HG02623 (cell line): Measurements from ENCODE around the gene HSPB6.

ENCODE experiments used
- ATAC-seq: cut with Tn5 transposase; IDR thresholded peaks from one replicate; pipeline ENCODE4 v1.9.1; 2021; ENCODE audit warnings: moderate library complexity; ENCODE audit not compliant: unreplicated experiment

HSPB6 gene

DNA sequence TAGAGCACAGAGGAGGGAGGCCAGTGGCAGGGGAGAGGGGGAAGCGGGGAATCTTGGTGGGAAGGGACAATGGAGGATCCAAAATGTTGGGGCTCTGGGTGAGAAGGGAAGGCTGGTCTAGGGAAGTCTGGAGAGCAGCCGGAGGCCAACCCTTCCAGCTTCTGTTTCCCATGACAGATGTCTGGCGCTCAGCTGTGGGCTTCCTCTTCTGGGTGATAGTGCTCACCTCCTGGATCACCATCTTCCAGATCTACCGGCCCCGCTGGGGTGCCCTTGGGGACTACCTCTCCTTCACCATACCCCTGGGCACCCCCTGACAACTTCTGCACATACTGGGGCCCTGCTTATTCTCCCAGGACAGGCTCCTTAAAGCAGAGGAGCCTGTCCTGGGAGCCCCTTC lies 10.3 kb downstream of the HSPB6 start:
- ATAC-seq, result no peak

DNA sequence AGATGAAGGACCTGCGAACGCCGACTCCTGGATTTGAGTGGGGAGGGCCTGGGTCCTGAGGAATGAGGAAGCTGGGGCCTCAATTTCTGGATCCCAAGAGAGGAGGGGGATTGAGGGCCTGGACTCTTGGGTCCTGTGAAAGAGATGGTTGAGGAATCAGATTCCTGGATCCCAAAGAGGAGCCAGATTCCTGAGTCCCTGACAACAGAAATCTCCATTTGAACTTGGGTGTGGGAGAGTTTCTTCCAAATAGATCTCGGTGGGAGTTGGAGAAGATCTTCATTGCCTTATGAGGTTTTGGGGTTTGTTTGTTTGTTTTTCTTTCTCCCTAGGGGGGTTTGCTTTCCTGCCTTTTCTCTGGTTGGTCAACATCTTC lies 10.8 kb downstream of the HSPB6 start:
- no peak for ATAC-seq

DNA sequence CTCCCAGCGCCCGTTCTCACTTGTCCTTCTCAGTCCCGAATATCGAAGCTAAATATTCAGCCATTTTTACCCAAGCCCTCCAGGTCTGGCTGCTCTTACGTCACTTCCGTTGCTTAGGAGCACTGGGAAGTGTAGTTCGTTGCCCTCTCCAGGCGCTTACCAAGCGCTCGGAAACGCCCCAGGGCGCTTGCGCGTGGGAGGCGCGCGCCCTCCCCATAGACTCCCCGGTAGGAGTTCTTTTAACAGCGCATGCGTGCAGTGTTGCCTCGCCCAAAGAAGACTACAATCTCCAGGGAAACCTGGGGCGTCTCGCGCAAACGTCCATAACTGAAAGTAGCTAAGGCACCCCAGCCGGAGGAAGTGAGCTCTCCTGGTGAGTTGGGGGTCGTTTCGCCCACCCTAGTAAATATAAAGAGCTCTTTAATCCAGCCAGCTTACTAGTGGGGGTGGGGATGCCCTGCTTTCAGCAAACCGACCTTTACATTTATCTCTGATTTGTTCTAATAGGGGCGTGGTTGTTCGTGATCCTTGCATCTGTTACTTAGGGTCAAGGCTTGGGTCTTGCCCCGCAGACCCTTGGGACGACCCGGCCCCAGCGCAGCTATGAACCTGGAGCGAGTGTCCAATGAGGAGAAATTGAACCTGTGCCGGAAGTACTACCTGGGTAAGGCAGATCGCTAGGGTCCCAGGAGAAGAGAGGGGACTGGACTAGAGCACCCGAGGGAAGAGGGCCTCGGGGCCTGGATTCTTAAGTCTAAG lies 11.3 kb downstream of the HSPB6 start, which contains the start of the genes PSENEN and U2AF1L4:
Gene PSENEN (plus strand): TSS at position 324 of the 759 bp plus-strand sequence. CDS start 280 bp downstream, at position 604.
Gene U2AF1L4 (minus strand): TSS at position 91 of the 759 bp plus-strand sequence. CDS start 27 bp downstream, at position 64.
- ATAC-seq, result peak; percentile 37

DNA sequence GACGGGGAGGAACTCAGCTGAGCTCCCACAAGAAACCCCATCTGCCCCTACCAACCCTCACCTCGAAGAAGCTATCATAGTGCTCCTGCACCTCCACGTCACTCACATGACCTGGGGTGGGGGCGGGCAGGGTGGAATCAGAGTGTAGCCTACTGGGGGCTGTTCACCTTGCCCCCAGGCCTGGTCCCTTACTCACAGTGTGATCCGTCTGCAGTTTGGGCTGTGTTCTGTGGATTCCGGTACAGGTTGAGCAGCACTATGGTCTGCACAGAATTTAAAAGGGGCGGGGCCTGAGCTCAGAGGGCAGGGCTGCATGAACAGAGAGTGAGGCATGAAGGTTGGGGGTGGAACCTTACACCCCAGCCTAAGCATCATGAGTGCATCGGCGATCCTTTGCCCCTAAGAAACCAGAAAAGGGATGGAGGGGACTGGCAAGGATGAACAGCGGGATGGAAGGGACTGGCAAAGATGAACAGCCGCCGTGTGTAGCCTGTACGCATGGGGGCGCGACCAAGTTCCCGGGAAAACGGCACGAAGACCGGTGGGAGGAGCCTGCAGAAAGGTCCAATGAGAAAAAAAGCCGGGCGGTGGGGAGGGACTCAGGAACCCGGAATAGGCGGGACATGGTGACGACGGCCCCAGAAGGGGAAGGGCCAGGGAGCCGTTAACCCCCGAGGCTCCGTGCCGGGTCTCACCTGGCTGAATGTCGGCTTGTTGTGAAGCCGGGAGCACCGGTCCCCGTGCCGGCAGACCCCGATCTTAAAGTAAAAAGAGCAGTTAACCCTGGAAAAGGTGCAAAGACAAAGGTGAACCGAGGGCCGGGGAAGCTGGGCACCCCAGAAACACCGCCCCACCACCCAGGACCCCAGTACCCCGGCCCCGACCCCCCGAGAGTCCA lies 12.2 kb downstream of the HSPB6 start:
- peak; percentile 29 for ATAC-seq

DNA sequence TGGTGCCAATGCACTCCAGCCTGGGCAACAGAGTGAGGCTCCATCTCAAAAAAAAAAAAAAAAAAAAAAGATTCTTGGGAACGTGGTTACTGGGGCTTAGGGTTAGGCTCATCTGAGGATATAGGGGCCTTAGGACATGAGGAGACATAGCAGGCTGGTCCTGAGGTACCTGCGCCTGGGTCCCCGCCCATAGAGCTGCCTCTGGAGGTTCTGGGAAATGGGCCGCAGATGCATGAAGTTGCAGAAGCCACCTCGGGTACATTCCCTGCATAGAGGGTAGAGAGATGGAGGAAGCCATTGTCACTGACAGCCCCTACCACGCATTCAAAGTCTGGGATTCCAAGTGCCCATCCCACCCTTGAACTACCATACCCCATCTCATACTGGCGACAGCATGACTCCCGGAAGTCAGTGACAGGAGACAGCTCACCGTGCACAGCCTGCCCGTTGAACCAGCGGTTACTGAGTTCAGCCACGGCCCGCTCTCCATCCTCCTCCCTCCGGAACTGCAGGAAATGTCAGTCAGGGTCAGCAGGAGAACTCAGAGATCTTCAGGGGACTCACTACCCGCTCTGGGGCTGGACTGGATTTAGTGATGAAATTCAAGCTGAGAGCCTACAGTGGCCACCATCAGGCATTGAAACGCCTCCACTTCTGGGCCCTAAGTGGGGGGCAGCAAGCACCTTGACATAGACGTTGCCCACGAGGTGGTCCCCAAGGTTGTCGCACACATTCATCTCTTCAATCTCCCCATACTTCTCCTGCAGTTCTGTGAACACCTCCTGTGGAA lies 13.0 kb downstream of the HSPB6 start:
- no peak for ATAC-seq

DNA sequence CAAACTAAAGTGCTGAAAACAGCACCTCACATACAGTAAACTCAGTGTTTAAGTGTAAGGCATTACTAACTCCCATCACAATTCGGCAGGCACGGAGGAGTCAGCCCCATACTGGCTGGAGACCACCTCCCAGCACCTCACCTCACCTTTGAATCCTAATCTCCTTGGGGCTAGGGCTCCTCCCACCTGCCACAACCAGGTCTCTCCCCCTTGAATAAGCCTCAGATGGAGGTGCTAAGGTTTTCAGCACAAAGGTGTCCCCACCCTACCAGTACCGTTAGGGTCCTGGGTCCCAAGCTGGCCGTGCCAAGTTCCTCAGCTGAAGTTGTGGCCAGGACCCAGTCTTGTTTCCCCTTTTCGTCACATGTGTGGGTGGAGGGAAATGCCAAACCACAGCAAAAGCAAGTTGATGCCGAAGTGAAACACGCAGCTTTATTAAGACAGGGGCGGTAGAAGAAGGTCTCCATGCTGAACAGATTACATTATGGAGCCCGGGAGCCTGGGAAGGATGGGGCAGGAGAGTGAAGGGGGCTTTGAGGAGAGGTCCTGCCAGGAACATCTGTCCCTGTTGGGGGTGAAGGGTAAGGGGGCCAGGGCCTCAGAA lies 14.6 kb downstream of the HSPB6 start, which contains the start of gene IGFLR1:
Gene IGFLR1 (minus strand): TSS at position 332 of the 604 bp plus-strand sequence. CDS start 1,272 bp downstream, outside the sequence.
- no peak for ATAC-seq

DNA sequence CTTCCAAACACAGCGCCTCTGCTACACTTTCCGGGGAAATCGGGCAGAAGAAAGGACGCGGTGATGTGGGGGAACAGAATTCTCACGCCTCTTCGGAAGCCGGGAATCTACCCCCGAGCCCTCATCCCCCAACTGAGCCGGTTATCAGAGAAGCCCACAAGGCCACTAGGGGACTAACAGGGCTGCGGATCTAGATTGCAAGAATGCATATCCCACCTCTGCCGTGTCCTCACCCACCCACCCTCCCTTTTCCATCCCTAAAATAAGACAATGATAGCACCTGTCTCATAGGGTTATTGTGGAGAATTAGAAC lies 15.7 kb downstream of the HSPB6 start:
- ATAC-seq, result no peak

- peak; percentile 56 for ATAC-seq
Measured at GRCh38 chr19:35740423-35741202, 16.2 kb downstream of the HSPB6 start.

GRCh38 chr19:35740108-35740422 lies 16.8 kb downstream of the HSPB6 start:
- ATAC-seq, result peak; percentile 8

- ATAC-seq, result no peak
Measured at GRCh38 chr19:35739275-35740107, 17.3 kb downstream of the HSPB6 start.

GRCh38 chr19:35738887-35739229 lies 18.0 kb downstream of the HSPB6 start:
- no peak for ATAC-seq

DNA sequence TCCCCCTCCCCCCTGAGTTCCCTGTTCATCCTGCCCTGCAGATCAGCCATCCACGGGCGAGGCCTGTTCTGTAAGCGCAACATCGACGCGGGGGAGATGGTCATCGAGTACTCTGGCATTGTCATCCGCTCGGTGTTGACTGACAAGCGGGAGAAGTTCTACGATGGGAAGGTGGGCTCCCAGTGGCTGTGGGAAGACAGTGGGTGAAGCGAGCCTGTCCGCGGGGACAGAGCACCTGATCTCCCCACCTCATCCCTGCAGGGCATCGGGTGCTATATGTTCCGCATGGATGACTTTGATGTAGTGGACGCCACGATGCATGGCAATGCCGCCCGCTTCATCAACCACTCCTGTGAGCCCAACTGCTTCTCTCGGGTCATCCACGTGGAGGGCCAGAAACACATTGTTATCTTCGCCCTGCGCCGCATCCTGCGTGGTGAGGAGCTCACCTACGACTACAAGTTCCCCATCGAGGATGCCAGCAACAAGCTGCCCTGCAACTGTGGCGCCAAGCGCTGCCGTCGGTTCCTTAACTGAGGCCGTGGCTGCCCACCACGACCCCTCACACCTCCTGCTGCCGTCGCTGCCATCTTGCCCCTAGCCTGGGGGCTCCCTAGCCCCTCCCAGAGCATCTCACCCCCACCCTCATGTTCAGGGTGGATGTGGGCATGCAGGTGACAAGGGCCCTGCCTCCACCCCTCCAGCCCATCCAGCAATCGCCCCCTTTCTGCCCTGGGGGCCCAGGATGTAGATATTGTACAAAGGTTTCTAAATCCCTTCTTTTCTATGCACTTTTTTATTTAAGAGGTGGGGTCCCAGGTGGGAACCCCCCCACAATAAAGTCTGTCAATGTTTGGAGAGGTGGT lies 18.6 kb downstream of the HSPB6 start:
- no peak for ATAC-seq

- no peak for ATAC-seq
Measured at GRCh38 chr19:35736913-35737886, 19.6 kb downstream of the HSPB6 start.

DNA sequence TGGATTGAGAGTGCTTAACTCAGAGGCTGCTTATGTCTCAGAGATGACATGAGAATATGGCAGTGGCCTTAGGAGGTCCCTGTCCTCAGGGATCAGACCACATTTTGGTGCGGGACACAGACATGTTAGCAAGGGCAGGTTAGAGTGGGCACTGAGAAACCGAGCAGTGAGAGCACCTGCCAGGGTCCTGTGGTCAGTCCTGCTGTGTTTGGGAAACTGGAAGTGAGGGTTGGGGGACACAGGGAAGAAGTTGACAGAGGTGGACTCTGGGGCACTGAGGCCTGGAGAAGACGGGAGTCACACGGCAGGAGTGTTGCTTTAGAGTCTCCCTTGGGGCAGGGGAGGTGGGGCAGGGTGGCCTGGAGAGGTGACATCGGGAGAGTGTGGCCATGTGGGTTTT lies 21.9 kb downstream of the HSPB6 start:
- no peak for ATAC-seq

DNA sequence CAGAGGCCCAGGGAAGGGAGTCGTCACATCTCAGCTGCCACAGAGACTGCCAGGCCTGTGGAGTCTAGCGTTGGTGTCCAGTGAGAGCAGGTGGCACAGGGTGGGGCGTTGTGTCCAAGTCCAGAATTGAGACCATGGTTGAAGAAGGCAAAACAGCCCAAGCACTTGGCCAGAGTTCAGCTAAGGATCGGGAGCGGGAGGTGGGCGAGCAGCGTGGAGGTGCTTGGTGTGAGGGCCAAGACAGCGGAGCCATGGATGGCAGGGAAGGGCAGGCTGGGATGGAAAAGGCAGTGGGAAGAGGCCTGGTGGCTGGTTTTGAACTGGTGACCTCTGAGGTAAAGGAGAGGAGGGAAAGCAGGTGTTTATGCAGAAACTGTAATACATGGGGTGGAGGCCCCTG lies 22.6 kb downstream of the HSPB6 start:
- no peak for ATAC-seq

DNA sequence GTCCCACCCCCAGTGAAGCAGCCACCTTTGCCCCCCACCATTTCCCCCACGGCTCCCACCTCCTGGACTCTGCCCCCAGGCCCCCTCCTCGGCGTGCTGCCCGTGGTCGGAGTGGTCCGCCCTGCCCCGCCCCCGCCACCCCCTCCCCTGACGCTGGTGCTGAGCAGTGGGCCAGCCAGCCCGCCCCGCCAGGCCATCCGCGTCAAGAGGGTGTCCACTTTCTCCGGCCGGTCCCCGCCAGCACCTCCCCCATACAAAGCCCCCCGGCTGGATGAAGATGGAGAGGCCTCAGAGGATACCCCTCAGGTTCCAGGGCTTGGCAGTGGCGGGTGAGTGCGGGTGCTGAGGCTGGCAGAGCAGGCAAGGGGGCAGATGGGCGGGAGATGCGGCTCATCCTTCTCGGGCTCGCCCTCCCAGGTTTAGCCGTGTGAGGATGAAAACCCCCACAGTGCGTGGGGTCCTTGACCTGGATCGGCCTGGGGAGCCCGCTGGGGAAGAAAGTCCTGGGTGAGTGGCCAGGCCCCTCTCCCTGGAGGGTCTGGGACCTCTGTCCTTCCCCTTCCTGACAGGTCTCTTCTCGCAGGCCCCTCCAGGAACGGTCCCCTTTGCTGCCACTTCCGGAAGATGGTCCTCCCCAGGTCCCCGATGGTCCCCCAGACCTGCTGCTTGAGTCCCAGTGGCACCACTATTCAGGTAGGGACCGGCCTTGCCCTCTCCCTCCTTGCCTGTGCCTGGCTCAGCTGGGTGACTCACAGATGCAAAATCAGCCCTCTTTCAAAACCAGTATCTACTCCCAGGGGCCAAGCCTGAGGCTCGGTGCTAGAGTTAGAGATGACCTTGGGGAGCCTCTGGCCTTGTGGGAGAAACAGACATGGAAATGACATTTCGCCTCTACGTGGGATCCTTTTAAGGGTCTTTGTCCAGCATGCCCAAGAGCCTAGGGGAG lies 23.4 kb downstream of the HSPB6 start:
- no peak for ATAC-seq
